Epidermal melanocyte (primary cell): ENCODE measurements around the gene SERHL2.
"Not testable (repeated sequence)": the region's sequence is repeated elsewhere in the genome, so short reads cannot be mapped to it uniquely, and the experiment has no call there.

Experiments
- DNase-seq: peaks from one replicate; pipeline ENCODE4 v3.0.0; 2011; ENCODE audit warnings: low spot score; ENCODE audit not compliant: insufficient read length

Gene SERHL2

GRCh38 chr22:42535082-42535731 is 18.5 kb upstream of the SERHL2 start:
- not testable (repeated sequence) for DNase-seq

- no peak for DNase-seq
Measured at GRCh38 chr22:42536166-42536565, 17.6 kb upstream of the SERHL2 start.

DNA sequence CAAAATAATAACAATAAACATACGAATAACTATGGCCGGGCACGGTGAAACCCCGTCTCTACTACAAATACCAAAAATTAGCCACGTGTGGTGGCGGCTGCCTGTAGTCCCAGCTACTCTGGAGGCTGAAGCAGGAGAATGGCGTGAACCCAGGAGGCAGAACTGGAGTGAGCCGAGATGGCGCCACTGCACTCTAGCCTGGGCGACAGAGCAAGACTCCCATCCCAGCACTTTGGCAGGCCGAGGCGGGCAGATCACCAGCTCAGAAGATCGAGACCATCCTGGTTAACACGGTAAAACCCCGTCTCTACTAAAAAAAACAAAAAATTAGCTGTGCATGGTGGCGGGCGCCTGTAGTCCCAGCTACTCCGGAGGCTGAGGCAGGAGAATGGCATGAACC is 17.1 kb upstream of the SERHL2 start:
- not testable (repeated sequence) for DNase-seq

DNA sequence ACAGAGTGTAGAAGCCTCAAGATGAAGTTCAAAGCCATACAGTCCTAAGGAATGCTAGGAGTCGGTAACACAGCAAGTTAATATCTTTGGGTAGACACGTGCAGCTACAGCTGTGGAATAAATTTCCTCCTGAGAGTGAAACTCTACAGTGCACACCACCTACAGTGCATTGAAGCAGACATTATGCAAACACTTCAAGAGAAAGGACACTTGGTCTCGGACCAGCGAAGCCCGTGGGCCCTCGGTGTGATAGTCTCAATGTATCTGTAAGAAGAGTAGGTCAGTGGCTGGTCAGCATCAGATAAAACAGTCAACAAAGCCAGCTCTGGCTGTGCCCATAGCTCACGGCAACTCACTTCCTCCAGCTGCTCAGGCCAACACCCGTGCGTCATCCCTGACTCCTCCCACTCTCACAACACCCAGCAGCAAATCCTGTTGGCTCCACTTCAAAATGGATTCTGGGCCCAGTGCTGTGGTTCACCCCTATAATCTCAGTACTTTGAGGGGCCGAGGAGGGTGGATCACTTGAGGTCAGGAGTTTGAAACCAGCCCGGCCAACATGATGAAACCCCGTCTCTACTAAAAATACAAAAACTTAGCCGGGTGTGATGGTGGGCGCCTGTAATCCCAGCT is 16.4 kb upstream of the SERHL2 start:
- not testable (repeated sequence) for DNase-seq

DNA sequence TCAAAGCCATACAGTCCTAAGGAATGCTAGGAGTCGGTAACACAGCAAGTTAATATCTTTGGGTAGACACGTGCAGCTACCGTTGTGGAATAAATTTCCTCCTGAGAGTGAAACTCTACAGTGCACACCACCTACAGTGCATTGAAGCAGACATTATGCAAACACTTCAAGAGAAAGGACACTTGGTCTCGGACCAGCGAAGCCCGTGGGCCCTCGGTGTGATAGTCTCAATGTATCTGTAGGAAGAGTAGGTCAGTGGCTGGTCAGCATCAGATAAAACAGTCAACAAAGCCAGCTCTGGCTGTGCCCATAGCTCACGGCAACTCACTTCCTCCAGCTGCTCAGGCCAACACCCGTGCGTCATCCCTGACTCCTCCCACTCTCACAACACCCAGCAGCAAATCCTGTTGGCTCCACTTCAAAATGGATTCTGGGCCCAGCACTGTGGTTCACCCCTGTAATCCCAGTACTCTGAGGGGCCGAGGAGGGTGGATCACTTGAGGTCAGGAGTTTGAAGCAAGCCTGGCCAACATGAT is 14.5 kb upstream of the SERHL2 start:
- DNase-seq, result not testable (repeated sequence)

GRCh38 chr22:42544686-42545085 is 9.1 kb upstream of the SERHL2 start:
- no peak for DNase-seq

DNA sequence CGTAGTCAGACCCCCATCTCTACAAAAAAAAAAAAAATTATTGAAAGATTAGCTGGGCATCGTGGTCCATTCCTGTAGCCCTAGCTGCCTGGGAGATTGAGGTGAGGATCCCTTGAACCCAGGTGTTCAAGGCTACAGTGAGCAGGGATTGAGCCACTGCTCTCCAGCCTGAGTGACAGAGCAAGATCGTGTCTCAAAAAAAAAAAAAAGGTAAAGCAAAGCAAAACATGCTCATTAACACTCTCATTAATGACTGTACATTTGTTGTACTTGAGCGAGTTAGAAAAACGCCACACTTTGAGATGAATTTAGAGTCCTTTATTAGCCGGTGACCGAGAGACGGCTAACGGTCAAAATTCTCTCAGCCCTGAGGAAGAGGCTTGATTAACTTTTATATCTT is 6.2 kb upstream of the SERHL2 start:
- no peak for DNase-seq

- not testable (repeated sequence) for DNase-seq
Measured at GRCh38 chr22:42548126-42548525, 5.6 kb upstream of the SERHL2 start.

GRCh38 chr22:42548597-42549330 is 5.0 kb upstream of the SERHL2 start:
- DNase-seq, result no peak

DNA sequence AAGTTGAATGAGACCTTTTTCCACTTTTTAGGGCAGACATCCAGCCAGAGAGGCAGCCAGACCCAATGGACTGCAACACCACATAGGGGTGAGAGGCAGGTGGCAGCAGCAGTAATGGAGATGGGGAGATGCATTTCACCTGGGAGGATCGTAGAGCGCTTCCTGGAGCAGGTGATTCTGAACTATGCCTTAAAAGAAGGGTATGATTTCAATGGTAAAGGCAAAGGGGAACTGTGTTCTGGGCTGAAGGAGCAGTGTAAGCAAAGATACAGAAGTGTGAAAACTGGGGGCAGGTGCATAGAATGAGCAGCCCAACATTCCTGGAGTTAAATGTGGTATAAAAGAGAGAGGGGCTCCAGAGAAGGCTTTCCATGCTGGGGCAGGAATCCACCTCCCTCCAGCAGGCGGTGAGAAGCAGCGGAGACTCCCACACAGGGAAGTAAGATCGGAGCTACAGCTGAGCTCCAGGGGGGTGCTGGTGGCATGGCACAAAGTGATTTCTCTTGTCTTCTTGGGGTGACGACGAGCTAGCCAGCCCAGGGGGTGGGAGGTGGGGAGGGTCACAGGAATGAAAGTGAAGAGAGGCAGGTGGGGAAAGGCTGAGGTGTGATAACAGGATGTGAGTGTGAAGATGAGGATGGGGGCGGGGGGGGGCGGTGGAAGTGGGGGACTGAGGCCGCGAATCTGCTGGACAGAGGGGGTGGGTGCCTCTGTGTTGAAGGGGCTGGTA is 4.3 kb upstream of the SERHL2 start:
- no peak for DNase-seq

GRCh38 chr22:42552294-42552647 is 1.5 kb upstream of the SERHL2 start:
- DNase-seq, result not testable (repeated sequence)

DNA sequence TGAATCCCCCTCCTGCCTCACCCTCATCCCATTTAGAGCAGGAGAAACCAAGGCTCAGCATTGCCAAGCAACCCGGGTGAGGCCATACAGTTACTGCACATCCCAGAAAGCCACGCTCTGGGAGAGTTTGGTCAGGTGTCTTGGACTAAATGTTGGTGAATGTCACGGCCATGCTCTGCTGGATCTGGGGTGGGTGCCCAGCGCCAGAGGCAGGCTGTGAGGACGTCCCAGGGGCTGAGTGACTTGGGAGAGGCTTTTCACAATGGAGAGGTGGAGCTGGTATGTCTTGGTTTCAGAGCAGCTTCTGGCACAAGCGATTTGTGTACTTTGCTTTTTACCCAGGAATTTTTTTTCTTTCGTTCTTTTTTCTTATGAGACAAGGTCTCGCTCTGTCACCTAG is 6.6 kb downstream of the SERHL2 start:
- no peak for DNase-seq

GRCh38 chr22:42560781-42561180 is 7.0 kb downstream of the SERHL2 start:
- DNase-seq, result no peak

DNA sequence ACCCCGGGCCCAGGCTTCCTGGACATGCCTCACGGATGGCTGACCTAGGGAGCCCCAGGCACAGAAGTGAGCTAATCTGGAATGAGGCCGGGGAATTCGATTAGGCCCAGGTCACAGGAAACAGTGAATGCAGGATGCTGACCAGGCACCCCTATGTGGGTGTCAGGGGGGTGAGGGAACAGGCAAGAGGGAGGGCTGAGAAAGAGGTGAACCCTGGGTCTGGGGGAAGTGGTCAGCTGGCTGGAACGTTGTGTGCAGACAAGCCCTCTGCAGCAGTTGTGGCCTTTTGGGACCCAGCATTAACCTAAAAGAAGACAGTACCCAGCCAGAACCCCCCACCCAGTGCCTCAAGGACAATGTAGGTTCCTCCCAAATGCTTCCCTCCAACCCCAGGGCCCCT is 8.1 kb downstream of the SERHL2 start:
- no peak for DNase-seq

DNA sequence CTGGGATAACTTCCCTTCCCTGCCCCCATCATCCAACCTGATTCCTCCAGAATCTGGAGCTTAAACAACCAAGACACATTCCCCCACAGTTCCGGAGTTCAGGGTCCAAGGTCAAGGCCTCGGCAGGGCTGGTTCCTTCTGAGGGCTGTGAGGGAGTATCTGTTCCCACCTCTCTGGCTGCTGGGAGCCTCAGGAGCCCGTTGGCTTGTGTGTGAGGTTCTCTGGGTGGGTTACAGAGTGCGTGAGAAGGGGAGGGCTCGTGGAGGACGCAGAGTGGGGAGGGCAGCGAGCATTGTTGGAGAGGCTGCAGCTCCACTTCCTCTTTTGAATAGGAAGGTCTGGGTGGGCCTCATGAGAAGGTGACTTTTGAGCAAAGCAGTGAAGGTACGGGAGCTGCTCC is 8.5 kb downstream of the SERHL2 start:
- no peak for DNase-seq

GRCh38 chr22:42562684-42563083 is 8.9 kb downstream of the SERHL2 start:
- DNase-seq, result no peak

DNA sequence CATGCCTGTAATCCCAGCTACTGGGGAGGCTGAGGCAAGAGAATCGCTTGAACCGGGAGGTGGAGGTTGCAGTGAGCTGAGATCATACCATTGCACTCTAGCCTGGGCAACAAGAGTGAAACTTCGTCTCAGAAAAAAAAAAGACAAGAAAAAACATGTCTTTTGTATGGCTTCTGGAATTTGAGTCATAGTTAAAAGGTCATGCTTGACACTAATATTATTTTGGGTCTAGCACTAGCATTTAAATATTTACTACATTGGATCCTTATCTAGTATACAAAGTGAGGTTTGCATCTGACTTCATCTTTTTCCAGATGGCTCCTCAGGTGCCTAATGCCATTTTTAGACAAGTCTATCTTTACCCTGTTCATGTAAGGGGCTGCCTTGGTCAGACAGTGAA is 10.2 kb downstream of the SERHL2 start:
- not testable (repeated sequence) for DNase-seq

- no peak for DNase-seq
Measured at GRCh38 chr22:42564699-42565098, 10.9 kb downstream of the SERHL2 start.

DNA sequence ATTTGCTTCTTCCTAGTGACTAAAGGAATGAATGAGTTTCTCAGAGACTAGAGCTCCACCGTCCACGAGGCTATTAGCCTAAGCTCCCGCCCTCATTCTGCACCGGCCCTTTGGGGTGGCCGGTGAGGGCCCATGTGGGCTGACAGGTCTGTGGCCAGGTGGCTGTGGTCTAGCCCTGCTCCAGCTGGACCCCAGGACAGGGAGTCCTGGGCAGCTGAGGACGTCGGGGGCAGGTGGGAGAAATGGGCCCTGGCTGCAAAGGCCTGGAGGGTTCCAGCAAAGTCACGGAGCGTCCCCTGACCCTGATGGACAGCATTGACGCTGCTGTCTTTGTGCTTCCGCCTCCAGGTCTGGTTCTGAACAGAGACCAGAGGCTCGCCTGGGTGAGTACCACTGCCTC is 12.2 kb downstream of the SERHL2 start:
- DNase-seq, result no peak

DNA sequence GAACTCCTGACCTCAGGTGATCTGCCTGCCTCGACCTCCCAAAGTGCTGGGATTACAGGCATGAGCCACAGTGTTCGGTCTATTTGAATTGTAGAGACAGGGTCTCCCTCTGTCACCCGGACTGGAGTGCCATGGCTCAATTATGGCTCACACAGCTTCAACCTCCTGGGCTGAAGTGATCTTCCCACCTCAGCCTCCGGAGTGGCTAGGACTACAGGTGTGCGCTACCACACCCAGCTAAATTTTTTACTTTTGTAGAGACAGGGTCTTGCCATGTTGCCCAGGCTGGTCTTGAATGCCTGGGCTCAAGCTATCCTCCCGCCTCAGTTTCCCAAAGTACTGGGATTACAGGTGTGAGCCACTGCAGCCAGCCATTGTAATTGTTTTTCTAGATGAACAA is 14.2 kb downstream of the SERHL2 start:
- not testable (repeated sequence) for DNase-seq

DNA sequence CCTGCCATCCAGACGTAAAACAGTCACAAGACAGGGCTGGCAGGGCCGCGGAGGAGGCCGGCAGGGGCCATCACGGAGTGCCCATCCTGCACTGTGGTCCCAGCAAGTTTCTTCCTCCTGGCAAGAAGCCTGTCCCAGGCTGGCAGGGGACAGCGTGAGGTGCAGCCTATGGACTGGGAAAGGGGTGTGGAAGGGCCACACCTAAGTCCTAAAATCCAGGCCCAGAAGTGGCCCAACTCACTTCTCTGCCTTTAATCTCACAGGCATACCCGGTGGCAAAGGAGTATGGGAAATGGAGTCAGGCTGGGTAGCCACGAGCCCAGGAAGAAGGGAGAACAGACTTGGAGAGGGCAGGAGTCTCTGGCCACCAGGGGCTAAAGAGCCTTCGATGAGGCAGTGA is 16.8 kb downstream of the SERHL2 start:
- not testable (repeated sequence) for DNase-seq

DNA sequence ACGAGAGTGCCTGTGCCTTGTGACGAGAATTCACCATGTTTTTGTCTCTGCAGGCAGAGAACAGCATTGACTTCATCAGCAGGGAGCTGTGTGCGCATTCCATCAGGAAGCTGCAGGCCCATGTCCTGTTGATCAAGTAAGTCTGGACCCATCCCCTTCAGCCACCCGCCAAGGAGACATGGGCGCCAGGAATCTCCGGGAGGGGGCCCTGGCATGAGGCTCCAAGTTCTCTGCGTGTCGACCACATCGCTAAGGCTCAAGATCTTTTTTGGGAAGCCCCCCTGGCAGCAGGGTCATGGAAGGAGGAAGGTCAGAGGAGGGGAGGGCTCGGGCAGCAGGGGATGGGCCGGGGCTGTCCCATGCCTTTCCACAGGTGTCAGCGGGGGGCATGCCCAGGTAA is 17.3 kb downstream of the SERHL2 start:
- not testable (repeated sequence) for DNase-seq
